Stimulated activated CD4-positive, alpha-beta T cell treated with anti-CD3 and anti-CD28 coated beads, Interleukin-12 subunit alpha, Interleukin-12 subunit beta, amount 100 ng/mL, for 48 hours (primary cell): ENCODE data around the gene AUTS2.
"Not testable (repeated sequence)": the region's sequence is repeated elsewhere in the genome, so short reads cannot be mapped to it uniquely, and the experiment has no call there.

Source experiments
- DNase-seq, 3 donors: peaks; one replicate each; pipeline ENCODE4 v3.0.0-alpha.2; 2020; ENCODE audit warnings: low read depth in 2 of 3, low spot score in 1 of 3

AUTS2 gene

GRCh38 chr7:70356787-70357328 lies 758.6 kb downstream of the AUTS2 start:
- no peak for DNase-seq

GRCh38 chr7:70360557-70360956 lies 762.3 kb downstream of the AUTS2 start:
- no peak for DNase-seq

- DNase-seq, result no peak
These were observed 763.5 kb downstream of the AUTS2 start for GRCh38 chr7:70361821-70362220.

- not testable (repeated sequence) for DNase-seq
These were observed 766.1 kb downstream of the AUTS2 start for GRCh38 chr7:70364393-70364792.

GRCh38 chr7:70371652-70372051 lies 773.4 kb downstream of the AUTS2 start:
- no peak for DNase-seq

- no peak for DNase-seq
These were observed 774.7 kb downstream of the AUTS2 start for GRCh38 chr7:70372768-70373515.

- DNase-seq, result no peak
These were observed 776.7 kb downstream of the AUTS2 start for GRCh38 chr7:70374772-70375533.

- no peak for DNase-seq
These were observed 778.3 kb downstream of the AUTS2 start for GRCh38 chr7:70376561-70377031.

- no peak for DNase-seq
These were observed 779.7 kb downstream of the AUTS2 start for GRCh38 chr7:70377957-70378356.

GRCh38 chr7:70379210-70379609 lies 780.9 kb downstream of the AUTS2 start:
- DNase-seq, result no peak

- no peak for DNase-seq
These were observed 782.2 kb downstream of the AUTS2 start for GRCh38 chr7:70380421-70381015.

GRCh38 chr7:70383066-70383782 lies 784.9 kb downstream of the AUTS2 start:
- DNase-seq, result no peak

- no peak for DNase-seq
These were observed 785.7 kb downstream of the AUTS2 start for GRCh38 chr7:70384024-70384423.

- no peak for DNase-seq
These were observed 786.6 kb downstream of the AUTS2 start for GRCh38 chr7:70384891-70385290.

GRCh38 chr7:70387217-70387616 lies 788.9 kb downstream of the AUTS2 start:
- DNase-seq, result no peak

GRCh38 chr7:70389531-70390151 lies 791.4 kb downstream of the AUTS2 start:
- DNase-seq, result no peak

GRCh38 chr7:70390251-70390650 lies 792.0 kb downstream of the AUTS2 start:
- no peak for DNase-seq

- no peak for DNase-seq
These were observed 794.1 kb downstream of the AUTS2 start for GRCh38 chr7:70392256-70392876.

GRCh38 chr7:70392877-70393435 lies 794.7 kb downstream of the AUTS2 start:
- no peak for DNase-seq

- no peak for DNase-seq
These were observed 795.7 kb downstream of the AUTS2 start for GRCh38 chr7:70393956-70394355.
